Progenitor cell of endocrine pancreas (in vitro differentiated cells): ENCODE data around the gene LCA5L. TPM values are rescaled to one million over a fixed set of nuclear protein-coding genes. Genes with fewer than 3 reads are reported as not detected.

ENCODE experiments used
- DNase-seq: peaks from one replicate; pipeline ENCODE4 v3.0.0; 2021; ENCODE audit warnings: low spot score; ENCODE audit not compliant: unreplicated experiment
- H3K27ac Mint-ChIP-seq: 2 replicates; pipeline ENCODE4 v1.8.0; 2021; ENCODE audit warnings: mild to moderate bottlenecking, moderate library complexity, mixed read lengths
- H3K27me3 Mint-ChIP-seq: 2 replicates; pipeline ENCODE4 v1.8.0; 2021; ENCODE audit warnings: mixed read lengths
- H3K36me3 Mint-ChIP-seq: 2 replicates; pipeline ENCODE4 v1.8.0; 2022; ENCODE audit warnings: mixed read lengths; ENCODE audit not compliant: insufficient read depth
- H3K4me1 Mint-ChIP-seq: 2 replicates; pipeline ENCODE4 v1.8.0; 2021; ENCODE audit warnings: low read depth, mixed read lengths
- H3K4me3 Mint-ChIP-seq: 2 replicates; pipeline ENCODE4 v1.8.0; 2021; ENCODE audit warnings: low read depth, mild to moderate bottlenecking, moderate library complexity, mixed read lengths
- H3K9me3 Mint-ChIP-seq: 2 replicates; pipeline ENCODE4 v1.8.0; 2021; ENCODE audit warnings: low read depth, mixed read lengths
- long read RNA-seq: library from polyadenylated mRNA; unstranded; transcript quantifications from one replicate; pipeline ENCODE4 v2.0.0, GENCODE V29; 2020
- total RNA-seq: library from RNA; stranded (reverse); gene quantifications from 2 replicates; pipeline ENCODE4 v1.2.1, GENCODE V29; 2021
- TF ChIP-seq, protein P1 (sequence below): fragments of 200-600 bp; sonication (generic); IDR thresholded peaks from one replicate; pipeline ENCODE4 v1.5.0; 2021; ENCODE audit warnings: antibody characterized with exemption, mild to moderate bottlenecking; ENCODE audit not compliant: unreplicated experiment

The LCA5L gene
- 1.3 and 1.8 TPM in 2 replicates for total RNA-seq
- long read RNA-seq, partial matches to known transcripts: 0 of 3 reads
- long read RNA-seq, other reads (novel, unspliced or antisense): 3 of 3 reads

- Mint-ChIP-seq H3K27me3 (peaks cover 3% of the 10 kb centered on the region), H3K4me1 (peaks cover 9% of the 10 kb centered on the region), H3K9me3 (no peaks in the 10 kb centered on the region), H3K36me3 (no peaks in the 10 kb centered on the region), H3K4me3 (peak within 1 kb of the TSS; percentile 81), H3K27ac (peak within 1 kb of the TSS; percentile 98)
- TF ChIP-seq, protein P1, sequence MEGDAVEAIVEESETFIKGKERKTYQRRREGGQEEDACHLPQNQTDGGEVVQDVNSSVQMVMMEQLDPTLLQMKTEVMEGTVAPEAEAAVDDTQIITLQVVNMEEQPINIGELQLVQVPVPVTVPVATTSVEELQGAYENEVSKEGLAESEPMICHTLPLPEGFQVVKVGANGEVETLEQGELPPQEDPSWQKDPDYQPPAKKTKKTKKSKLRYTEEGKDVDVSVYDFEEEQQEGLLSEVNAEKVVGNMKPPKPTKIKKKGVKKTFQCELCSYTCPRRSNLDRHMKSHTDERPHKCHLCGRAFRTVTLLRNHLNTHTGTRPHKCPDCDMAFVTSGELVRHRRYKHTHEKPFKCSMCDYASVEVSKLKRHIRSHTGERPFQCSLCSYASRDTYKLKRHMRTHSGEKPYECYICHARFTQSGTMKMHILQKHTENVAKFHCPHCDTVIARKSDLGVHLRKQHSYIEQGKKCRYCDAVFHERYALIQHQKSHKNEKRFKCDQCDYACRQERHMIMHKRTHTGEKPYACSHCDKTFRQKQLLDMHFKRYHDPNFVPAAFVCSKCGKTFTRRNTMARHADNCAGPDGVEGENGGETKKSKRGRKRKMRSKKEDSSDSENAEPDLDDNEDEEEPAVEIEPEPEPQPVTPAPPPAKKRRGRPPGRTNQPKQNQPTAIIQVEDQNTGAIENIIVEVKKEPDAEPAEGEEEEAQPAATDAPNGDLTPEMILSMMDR: peak; percentile 23
- DNase-seq: peak; percentile 95
Observed at GRCh38 chr21:39445321-39446269, at the start of gene LCA5L. LCA5L (minus strand) TSS chr21:39445778; CDS start chr21:39428493, 17,285 bp downstream.

GRCh38 chr21:39489380-39489924 lies 43.9 kb upstream of the LCA5L start:
- Mint-ChIP-seq H3K27ac (no peak overlapping the region), H3K4me3 (no peak overlapping the region)
- TF ChIP-seq, protein P1: no peak

DNA sequence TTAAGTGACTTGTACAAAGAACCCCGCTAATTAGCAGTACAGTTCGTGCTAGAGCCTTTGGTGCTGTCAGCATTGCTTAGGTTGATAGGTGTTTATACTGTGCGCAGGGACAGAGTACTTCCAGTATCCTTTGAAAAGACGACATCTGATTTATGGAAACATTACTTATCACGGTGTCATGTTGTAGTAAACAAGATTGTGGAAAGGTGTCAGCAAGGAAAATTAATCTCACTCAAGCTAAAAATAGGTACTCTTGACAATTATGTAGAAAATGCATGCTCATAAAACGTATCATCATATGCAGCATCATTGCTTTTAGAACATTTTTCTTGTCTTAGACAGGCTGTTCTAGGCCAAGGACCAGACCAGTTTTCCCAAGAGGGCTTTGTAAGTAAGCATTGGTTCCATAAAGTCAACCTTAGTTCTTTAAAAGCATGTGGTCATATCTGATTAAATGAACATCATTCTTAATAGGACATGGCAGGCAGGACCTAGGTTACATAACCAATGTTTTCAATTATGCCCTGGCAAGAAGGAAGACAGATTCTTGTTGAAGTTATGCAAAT lies 39.2 kb upstream of the LCA5L start:
- Mint-ChIP-seq H3K36me3 (no peaks in the 10 kb centered on the region), H3K27me3 (no peaks in the 10 kb centered on the region), H3K9me3 (no peaks in the 10 kb centered on the region), H3K4me1 (peaks cover 3% of the 10 kb centered on the region), H3K4me3 (no peak overlapping the region), H3K27ac (no peak overlapping the region)
- DNase-seq: no peak
- TF ChIP-seq, protein P1: no peak

More at GRCh38 chr21:39489380-39489924, 43.9 kb upstream of the LCA5L start:
- no peaks in the 10 kb centered on the region for H3K36me3 Mint-ChIP-seq
- H3K27me3 Mint-ChIP-seq: no peaks in the 10 kb centered on the region
- H3K4me1 Mint-ChIP-seq: no peaks in the 10 kb centered on the region
- DNase-seq: no peak
- peaks cover 16% of the 10 kb centered on the region for H3K9me3 Mint-ChIP-seq

DNA sequence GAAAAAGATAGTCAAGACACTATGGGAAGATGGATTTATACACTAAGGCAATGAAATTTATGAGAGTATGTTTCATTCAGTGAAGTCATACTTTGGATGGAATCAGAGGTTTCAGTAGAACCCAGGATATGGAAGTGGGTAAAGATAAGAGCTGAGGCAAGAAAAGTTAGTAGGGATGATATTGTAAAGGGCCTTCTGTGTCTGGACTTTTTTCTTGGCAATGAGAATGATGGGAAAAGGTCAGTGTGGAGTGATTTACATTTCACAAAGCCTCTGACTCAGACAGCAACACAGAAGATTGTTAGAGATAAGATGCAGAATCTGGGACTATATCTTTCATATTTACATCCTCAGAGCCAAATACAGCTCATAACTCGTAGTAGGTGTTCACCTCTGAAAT lies 38.3 kb upstream of the LCA5L start:
- H3K27me3 Mint-ChIP-seq: no peaks in the 10 kb centered on the region
- H3K4me3 Mint-ChIP-seq: no peak overlapping the region
- peaks cover 3% of the 10 kb centered on the region for H3K4me1 Mint-ChIP-seq
- TF ChIP-seq, protein P1: no peak
- H3K9me3 Mint-ChIP-seq: no peaks in the 10 kb centered on the region
- no peak for DNase-seq
- no peaks in the 10 kb centered on the region for H3K36me3 Mint-ChIP-seq
- no peak overlapping the region for H3K27ac Mint-ChIP-seq

DNA sequence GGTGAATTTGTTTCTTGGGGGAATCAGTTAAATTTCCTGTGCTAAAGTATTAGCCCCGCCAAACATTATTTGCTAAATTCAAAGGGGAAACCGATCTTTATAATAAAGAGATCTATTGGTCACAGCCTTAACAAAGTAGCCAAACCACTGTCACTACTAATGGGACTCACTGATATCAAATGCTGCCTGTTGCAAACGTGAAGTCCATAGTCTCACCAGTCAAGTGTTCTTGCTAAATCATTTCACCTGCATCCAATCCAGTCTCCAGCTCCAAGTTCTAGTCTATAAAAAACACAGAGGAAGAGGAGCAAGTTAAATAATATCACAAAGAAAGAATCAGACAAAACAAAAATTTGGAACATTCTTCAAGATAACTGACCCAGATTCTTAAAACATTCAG lies 36.3 kb upstream of the LCA5L start:
- TF ChIP-seq, protein P1: no peak
- Mint-ChIP-seq H3K4me3 (no peak overlapping the region), H3K27ac (no peak overlapping the region), H3K9me3 (no peaks in the 10 kb centered on the region), H3K36me3 (no peaks in the 10 kb centered on the region), H3K27me3 (no peaks in the 10 kb centered on the region), H3K4me1 (peaks cover 3% of the 10 kb centered on the region)
- no peak for DNase-seq
